Right lobe of liver (tissue), 4 donors: Measurements from ENCODE around the gene EGF.

Experiments used
- CTCF ChIP-seq, 4 donors: fragments of 200-600 bp in 3 of 4; fragments of 450-650 bp in 1 of 4; IDR thresholded peaks; one replicate each; pipeline versions ENCODE4 v1.5.1 to v1.8.0; 2016 to 2022; ENCODE audit warnings: antibody characterized with exemption in 4 of 4, mild to moderate bottlenecking in 2 of 4
- POLR2A ChIP-seq: fragments of 450-650 bp; IDR thresholded peaks from one replicate; pipeline ENCODE4 v1.6.1; 2017; ENCODE audit warnings: antibody characterized with exemption, mild to moderate bottlenecking
- donor health status: DM: no; HTN: no; CAD: no.
- donor health status: DM: no; HTN: no; CAD: no.
- donor health status: DM: no; HTN: yes; CAD: no.

GRCh38 chr4:109913596-109914241 is 1.0 kb downstream of the EGF start:
- TF ChIP-seq CTCF (IDR thresholded peaks at IDR 0.05) (no peak), POLR2A (no peak)
